GM21825 (cell line): Measurements from ENCODE around the gene RAB44.

Experiments used
- ATAC-seq: cut with Tn5 transposase; IDR thresholded peaks from one replicate; pipeline ENCODE4 v1.9.1; 2021; ENCODE audit warnings: mild to moderate bottlenecking, moderate library complexity; ENCODE audit not compliant: unreplicated experiment

The RAB44 gene

DNA sequence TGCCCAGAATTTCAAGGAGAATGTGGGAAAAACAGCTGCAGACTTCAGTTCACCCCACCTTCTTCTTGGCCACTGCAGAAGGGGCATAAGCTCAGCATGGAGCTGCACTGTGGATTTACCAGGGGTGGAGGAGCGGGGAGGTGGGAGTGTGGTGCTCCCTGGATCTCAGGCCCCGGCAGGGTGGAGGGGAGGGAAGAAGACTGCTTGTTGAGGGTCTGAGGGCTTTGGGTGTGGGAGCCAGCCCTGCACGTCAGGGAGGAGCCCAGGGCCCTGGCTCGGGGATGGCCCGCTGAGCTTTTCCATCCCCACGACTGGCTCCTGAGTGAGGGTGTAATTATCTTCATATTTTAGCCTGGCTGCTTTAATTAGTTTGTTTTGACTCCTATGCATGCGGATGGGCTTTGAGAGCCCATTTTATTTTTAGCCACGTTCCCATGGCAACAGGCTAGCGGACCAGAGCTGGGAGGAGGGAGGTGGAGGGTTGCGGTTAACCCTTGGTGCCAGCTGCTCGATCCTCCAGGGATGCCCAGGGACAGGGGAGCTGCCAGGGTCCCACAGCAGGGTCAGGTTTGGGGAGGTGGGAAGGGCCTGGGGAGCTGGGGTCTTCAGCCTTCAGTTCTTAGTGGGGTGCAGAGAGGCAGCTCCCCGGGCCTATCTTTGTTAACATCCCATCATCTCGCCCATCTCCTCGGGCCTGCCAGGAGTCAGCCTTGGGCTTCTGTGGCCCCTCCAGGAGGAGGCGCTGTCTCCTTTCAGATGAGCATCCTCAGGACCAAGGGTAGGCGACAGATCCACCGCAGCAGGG is 68.2 kb downstream of the RAB44 start:
- ATAC-seq: peak; percentile 80

DNA sequence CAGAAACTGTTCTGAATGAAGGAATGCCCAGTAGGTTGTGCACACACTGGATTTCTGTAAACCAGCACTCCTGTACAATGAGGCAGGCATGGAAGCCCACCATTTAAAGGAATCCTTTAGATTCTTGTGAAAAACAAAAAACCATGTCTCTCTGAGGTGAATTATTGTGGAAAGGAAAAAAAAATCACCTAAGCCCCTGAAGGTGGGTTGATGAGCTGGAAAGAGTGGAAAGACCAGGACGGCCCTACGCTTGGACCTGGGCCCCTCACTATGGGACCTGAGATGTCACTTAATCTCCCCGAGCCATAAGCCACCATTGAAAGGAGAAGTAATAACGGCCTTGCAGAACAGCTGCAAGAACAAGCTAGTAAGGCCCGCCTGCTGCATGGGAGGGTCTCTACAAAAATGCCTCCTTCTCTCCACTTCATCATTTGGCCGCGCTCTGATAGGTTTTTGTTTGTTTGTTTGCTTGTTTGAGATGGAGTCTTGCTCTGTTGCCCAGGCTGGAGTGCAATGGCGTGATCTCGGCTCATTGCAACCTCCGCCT is 68.8 kb downstream of the RAB44 start:
- no peak for ATAC-seq

DNA sequence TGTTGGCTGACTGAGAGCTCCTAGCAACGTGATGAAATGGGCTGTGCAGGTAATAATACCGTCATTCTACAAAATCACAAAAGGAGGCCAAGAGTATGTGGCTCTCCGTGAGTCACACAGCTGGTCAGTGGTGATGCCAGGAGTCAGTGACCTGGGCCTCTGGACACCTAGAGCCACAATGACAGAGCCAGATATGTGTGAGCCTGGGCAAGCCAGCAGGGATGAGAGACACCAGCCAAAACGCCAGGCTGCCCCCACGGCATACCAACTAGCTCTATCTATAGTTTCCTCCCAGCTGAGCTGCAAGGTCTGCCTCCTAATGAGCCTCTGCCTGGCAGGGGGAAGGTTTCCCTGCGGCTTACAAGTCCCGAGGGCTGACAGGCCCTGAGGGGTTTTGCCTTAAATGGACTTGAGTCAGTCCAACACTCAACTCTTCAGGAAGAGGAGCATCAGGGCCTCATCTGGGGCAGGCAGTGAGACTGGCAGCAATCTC is 71.6 kb downstream of the RAB44 start:
- ATAC-seq: no peak

DNA sequence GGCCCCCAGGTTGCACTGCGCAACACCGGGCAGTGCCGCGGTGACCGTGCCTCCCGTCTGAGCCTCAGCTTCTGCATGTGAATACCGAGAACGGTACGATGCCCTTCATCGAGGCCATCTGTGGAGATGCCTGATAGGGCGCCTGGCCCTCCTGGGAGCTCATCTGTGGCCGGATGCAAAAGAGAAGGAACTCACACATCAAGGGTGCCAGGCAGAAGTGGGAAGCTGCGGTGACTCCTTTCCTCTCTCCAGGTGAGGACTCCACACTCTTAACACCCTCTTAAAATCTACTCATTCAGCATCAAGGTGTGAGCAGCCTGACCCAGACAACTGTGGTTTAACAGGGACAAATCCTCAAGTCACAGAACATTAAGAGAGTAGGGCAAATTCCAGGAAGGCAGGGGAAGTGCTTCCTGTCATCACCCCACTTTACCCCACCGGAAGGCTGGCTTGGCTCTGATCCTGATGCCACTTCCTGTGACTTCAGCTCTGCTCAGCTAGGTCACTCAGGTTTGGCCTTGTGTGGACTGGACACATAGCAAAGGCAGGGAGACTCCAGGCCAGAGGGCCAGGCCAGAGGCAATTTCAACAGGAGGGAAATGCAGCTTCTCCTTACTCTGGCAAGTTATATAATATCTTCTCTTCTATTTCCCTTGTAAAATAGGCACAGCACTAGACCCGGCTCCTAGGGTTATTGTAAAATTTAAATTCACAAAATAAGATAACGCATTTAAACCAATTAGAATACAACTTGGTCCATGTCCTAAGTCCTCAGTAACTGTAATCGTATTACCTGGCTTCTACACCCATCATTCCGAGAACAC is 72.3 kb downstream of the RAB44 start:
- ATAC-seq: no peak

DNA sequence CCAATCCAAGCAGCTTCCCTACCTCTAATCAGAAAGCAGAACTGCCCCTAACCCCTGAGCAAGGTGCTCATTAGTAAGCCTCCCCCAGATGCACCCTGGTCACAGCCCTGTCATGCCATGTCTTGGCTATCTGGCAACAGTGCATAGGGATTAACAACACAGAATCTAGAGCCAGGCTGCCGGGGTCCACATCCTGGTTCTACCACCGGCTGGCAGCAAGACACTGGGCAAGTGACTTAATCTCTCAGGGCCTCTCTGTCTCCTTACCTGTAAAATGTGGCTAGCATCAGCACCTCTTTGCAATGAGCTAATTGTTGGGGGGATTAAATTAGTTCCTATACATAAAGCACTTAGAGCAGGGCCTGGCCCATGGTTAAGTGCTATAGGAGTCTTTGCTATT is 73.5 kb downstream of the RAB44 start:
- ATAC-seq: no peak

DNA sequence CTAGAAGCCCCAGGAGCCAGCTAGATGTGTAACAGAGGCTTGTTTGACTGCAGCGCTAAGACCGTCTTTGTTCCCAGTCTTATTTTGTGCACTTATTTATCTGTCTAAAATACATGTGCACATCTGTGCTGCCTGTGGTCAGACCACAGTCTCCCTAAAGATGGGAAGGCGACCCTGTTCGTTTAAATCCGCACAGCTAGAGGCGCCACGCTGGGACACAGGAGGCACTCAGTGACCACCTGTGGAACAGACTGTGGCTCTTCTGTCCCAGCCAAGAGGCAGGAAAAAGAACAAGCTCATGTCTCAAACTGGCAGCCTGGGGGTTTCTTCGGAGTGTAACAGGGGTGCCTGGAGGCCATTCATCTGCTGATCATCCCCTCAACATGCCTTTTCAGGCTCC is 74.8 kb downstream of the RAB44 start:
- no peak for ATAC-seq

DNA sequence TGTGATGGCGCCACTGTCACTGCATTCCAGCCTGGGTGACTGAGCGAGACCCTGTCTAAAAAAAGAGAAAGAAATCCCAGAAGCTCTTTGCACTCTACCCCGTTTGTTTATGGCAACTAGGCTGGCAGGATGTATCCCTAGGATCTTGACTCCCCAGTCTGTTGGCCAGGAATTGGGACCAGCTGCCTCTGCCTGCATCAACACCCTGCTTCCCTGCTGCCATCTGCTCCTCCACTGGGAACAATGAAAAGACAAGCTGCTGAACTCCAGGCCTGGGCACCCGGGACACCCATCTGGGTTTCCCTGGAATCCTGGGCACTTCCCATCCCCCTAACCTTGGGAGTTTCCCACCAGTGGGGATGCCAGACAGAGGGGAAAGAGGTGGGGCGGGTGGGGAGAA is 76.7 kb downstream of the RAB44 start:
- no peak for ATAC-seq

DNA sequence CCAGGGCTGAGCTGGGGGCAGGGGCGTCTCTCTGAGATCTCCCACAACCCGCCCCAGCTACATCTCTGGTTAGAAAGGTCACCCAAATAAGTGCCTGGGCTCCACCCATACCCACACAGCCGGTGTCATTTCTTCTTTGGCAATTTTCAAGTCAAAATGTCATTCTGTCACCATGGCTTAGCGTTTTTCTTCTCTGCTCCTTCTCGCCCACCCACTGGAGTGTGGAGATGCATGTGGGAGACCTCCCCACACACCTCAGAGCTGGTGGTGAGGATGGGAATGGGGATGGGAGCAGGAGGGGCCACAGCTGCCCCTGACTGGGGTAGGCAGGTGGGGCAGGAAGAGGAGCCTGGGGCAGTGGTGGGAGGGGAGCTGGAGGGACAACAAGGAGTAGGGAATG is 78.5 kb downstream of the RAB44 start:
- ATAC-seq: no peak

DNA sequence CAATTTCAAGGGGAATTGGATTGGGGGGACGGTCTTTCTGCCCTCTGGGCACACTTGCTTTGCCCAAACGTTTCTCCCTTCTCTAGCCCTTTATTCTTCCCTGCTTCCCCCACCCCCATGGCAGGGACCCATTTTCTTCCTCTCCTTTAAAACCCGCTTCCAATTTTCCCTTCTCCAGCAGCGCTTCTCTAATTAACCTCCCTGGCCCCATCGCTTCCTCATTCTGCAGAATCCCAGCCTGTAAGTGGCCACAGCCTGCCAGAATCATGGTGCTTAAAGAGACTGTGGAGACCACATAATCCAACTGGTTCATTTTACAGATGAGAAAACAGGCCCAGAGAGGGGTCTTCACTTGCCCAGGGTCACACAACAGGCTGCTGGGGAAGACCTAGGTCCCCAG is 80.2 kb downstream of the RAB44 start:
- no peak for ATAC-seq

DNA sequence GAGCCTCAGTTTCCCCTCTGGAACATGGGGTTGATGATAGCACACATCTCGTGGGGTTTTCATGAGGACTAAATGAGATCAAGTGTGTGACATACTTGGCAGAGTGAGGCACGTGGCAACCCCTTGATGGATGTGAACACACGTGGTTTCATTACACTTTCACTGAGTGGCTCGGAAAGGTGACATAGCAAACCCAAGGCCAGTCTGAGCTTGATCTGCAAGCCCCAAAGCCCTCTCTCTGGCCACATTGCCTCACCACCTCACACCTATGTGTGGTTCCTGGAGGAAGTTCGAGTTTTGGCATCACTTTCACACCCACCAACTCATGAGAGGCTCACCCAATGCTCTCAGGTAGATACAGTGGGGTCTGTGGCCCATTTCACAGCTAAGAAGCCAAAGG is 81.6 kb downstream of the RAB44 start:
- ATAC-seq: no peak

DNA sequence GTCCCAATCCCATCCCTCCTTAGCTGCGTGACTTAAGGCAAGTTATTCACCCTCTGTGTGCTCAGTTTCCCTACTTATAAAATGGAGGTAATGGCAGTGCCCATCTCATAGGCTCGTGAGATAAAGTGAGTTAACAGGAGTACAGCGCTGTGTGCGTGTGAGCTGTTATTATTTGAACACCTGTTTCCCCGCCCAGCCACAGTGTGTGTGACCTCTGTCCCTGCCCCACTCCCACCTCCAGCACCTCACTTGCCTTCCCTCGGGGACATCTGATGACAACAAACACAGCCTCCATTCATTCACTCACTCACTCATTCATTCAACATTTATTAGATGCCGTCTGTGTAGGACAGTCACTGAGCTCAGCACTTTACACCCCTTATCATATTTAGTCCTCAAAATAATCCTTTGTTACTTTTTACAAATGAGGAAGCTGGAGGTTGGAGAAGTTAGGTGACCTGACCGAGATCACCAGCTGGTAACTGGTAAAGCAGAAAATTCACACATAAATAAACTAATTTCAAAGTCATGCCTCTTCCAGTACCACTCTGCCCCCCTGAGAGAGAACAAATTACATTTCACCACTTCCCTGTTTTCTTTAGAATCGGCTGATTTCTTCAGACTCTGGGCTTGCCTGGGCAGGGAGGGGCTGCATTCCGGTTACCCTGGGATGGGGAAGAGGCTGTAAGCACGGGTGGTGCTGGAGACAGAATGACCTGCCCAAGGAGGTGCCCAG is 83.0 kb downstream of the RAB44 start:
- no peak for ATAC-seq

DNA sequence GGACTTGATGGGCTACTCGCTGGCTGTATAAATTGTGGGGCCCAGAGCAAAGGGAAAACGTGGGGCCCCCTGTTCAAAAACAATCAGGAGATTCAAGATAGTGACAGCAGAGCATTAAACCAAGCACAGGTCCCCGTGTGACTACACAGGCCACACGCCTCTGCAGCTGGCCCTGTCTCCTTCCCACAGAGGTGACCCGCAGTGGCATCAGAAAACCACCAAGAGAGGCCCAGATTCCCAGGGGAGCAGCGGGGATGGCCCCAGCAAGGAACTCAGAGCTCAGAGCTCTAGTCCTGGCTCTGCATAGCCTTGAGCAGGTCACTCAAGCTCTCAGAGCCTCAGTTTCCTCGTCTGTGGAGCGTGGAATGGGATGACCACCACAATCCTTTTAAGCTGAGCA is 84.0 kb downstream of the RAB44 start:
- peak; percentile 65 for ATAC-seq
